ENCODE data around the gene VSIG8. TPM values are rescaled to one million over a fixed set of nuclear protein-coding genes. Genes with fewer than 3 reads are reported as not detected.
A peak's percentile ranks its signal among the peaks of the same experiment; 100 is the strongest.

The VSIG8 gene
- total RNA-seq, 2 experiments from 2014 or later: not detected

DNA sequence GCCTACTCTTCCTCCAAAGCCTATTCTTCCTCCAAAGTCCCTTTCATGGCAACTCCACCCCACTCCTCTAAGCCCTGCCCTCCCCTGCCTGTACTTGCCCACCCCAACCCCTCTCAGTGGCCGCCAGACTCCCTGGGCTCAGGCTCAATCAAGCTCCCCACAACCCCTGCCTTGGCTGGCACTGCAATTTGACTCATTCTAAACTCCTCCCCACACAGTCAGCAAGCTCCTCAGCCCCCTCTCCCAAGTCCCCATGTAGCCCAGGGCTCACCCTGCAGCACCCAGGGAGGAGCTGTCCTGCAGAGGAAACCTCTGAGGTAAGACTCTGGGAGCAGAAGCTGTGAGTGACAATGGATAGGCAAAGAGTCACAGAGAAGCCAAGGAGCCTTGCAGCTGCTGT lies 3.6 kb upstream of the VSIG8 start:
- no peak for DNase-seq
- no peak overlapping the region for H3K4me3 Mint-ChIP-seq
- ChIA-PET POLR2A (no interaction called here), CTCF (interaction anchor here (1.0 to 1.1 kb wide), 2 partner anchors 12 to 21 kb away, joined by 3 read pairs; no protein-coding TSS in a partner anchor)
- no peaks in the 10 kb centered on the region for H3K27me3 Mint-ChIP-seq
- H3K9me3 Mint-ChIP-seq: no peaks in the 10 kb centered on the region
- H3K4me1 Mint-ChIP-seq: peaks cover 19% of the 10 kb centered on the region
- peak overlapping the region; percentile 70 for H3K27ac Mint-ChIP-seq
- H3K36me3 Mint-ChIP-seq (ENCODE audit: low read depth): no peaks in the 10 kb centered on the region

GRCh38 chr1:159864262-159864661 lies 1.8 kb upstream of the VSIG8 start:
- no peaks in the 10 kb centered on the region for H3K36me3 Mint-ChIP-seq (ENCODE audit: low read depth)
- POLR2A ChIA-PET: no interaction called here
- CTCF ChIA-PET: interaction anchor here (1.9 kb wide), 1 partner anchor 65 kb away, joined by 4 read pairs; no protein-coding TSS in a partner anchor
- H3K27me3 Mint-ChIP-seq: no peaks in the 10 kb centered on the region
- no peak for DNase-seq
- H3K9me3 Mint-ChIP-seq: no peaks in the 10 kb centered on the region
- H3K4me3 Mint-ChIP-seq: no peak overlapping the region
- peaks cover 17% of the 10 kb centered on the region for H3K4me1 Mint-ChIP-seq
- no peak overlapping the region for H3K27ac Mint-ChIP-seq

GRCh38 chr1:159862031-159862430 lies 426 bp downstream of the VSIG8 start:
- no peak for DNase-seq
- H3K9me3 Mint-ChIP-seq: no peaks in the 10 kb centered on the region
- H3K27me3 Mint-ChIP-seq: no peaks in the 10 kb centered on the region
- H3K4me1 Mint-ChIP-seq: peaks cover 11% of the 10 kb centered on the region
- no peaks in the 10 kb centered on the region for H3K36me3 Mint-ChIP-seq (ENCODE audit: low read depth)
- no peak overlapping the region for H3K27ac Mint-ChIP-seq
- ChIA-PET CTCF (interaction anchor here (1.4 to 3.5 kb wide), 2 partner anchors 10 to 32 kb away, joined by 3 to 10 read pairs; no protein-coding TSS in a partner anchor), POLR2A (no interaction called here)
- H3K4me3 Mint-ChIP-seq: no peak overlapping the region

DNA sequence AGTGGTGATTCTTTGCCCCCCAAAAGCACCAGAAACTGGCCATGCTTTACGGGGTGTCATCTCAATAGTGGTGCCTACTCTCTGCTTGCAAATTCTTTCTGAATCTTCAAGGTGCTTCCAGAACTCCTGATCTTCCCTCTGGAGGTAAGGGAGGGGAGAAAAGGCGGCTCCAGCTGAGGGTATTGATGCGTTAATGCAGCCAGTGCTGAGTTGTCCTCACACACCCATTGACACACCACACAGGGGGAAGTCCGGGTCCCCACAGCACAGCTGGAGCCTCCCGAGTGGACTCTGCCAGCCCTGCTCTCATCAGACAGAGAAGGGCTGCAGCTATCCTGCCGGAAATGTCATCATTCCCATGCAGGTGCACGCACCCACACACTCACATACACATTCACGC lies 1.2 kb downstream of the VSIG8 start:
- Mint-ChIP-seq H3K27ac (no peak overlapping the region), H3K4me1 (peaks cover 3% of the 10 kb centered on the region), H3K36me3 (ENCODE audit: low read depth) (no peaks in the 10 kb centered on the region), H3K27me3 (no peaks in the 10 kb centered on the region), H3K4me3 (no peak overlapping the region), H3K9me3 (no peaks in the 10 kb centered on the region)
- no peak for DNase-seq
- CTCF ChIA-PET: interaction anchor here (3.5 kb wide), 1 partner anchor 10 kb away, joined by 10 read pairs; no protein-coding TSS in a partner anchor
- POLR2A ChIA-PET: no interaction called here

- Mint-ChIP-seq H3K9me3 (no peaks in the 10 kb centered on the region), H3K36me3 (ENCODE audit: low read depth) (no peaks in the 10 kb centered on the region), H3K27me3 (no peaks in the 10 kb centered on the region), H3K27ac (no peak overlapping the region), H3K4me3 (no peak overlapping the region), H3K4me1 (no peaks in the 10 kb centered on the region)
- DNase-seq: no peak
- CTCF ChIA-PET: interaction anchor here (0.9 to 3.5 kb wide), 2 partner anchors 9 to 56 kb away, joined by 3 to 10 read pairs; no protein-coding TSS in a partner anchor
- POLR2A ChIA-PET: no interaction called here
Observed at GRCh38 chr1:159860456-159860855, 2.0 kb downstream of the VSIG8 start.

GRCh38 chr1:159859767-159860322 lies 2.6 kb downstream of the VSIG8 start:
- DNase-seq: no peak
- H3K4me3 Mint-ChIP-seq: no peak overlapping the region
- no peaks in the 10 kb centered on the region for H3K36me3 Mint-ChIP-seq (ENCODE audit: low read depth)
- no peaks in the 10 kb centered on the region for H3K27me3 Mint-ChIP-seq
- CTCF ChIA-PET: interaction anchor here (0.9 to 3.5 kb wide), 2 partner anchors 8 to 56 kb away, joined by 3 to 10 read pairs; no protein-coding TSS in a partner anchor
- no peaks in the 10 kb centered on the region for H3K9me3 Mint-ChIP-seq
- POLR2A ChIA-PET: no interaction called here
- H3K4me1 Mint-ChIP-seq: peaks cover 4% of the 10 kb centered on the region
- no peak overlapping the region for H3K27ac Mint-ChIP-seq

- no peak overlapping the region for H3K4me3 Mint-ChIP-seq
- peaks cover 13% of the 10 kb centered on the region for H3K4me1 Mint-ChIP-seq
- POLR2A ChIA-PET: no interaction called here
- CTCF ChIA-PET: interaction anchor here (0.7 to 1.3 kb wide), 3 partner anchors 25 to 124 kb away, joined by 3 read pairs; no protein-coding TSS in a partner anchor
- H3K36me3 Mint-ChIP-seq (ENCODE audit: low read depth): no peaks in the 10 kb centered on the region
- peaks cover 2% of the 10 kb centered on the region for H3K27me3 Mint-ChIP-seq
- H3K9me3 Mint-ChIP-seq: no peaks in the 10 kb centered on the region
- no peak for DNase-seq
- no peak overlapping the region for H3K27ac Mint-ChIP-seq
Observed at GRCh38 chr1:159857889-159858288, 4.6 kb downstream of the VSIG8 start.

DNA sequence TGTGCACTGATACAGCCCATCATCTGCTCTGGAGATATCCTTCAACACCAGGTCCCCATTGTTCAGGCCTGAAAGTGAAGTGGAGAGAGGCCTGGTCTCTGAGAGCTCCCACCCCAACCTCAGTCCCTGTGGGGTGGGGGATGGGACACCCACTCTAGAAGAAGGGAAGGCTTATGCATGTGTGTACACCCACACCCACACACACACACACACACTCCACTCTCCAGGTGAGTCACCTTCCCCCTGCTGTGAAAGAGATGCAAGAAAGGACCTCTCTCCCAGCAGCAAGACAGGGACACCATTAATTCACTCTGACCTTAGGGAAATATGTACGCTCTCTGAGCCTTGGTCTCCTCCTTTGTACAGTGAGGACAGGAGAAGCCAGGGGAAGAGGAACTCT lies 5.9 kb downstream of the VSIG8 start:
- Mint-ChIP-seq H3K9me3 (no peaks in the 10 kb centered on the region), H3K27me3 (peaks cover 3% of the 10 kb centered on the region), H3K4me1 (peaks cover 15% of the 10 kb centered on the region), H3K27ac (peak overlapping the region; percentile 10), H3K36me3 (ENCODE audit: low read depth) (no peaks in the 10 kb centered on the region), H3K4me3 (no peak overlapping the region)
- POLR2A ChIA-PET: no interaction called here
- no peak for DNase-seq
- CTCF ChIA-PET: interaction anchor here (1.3 to 1.5 kb wide), 2 partner anchors 19 to 76 kb away, joined by 3 to 5 read pairs; partner anchors contain the start of gene DUSP23

DNA sequence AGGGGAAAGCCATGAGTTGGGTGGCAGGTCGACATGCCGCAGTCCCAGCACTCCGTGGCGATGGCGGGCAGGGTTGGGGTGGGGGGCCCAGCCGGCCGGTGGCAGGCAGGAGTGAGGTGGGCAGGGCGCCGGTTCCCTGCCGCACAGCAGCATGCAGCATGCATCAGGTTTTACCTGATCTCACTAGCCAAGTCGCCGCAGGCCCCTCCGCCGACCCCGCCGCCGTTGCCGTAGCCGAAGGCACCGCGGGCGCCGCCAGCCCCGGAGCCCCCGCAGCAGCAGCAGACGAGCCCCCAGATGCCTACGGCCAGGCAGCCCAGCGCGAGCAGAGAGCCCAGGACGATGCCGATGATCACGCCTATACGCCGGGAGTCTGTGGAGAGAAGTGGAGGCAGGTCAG lies 6.7 kb downstream of the VSIG8 start:
- H3K9me3 Mint-ChIP-seq: no peaks in the 10 kb centered on the region
- CTCF ChIA-PET: no interaction called here
- no peak overlapping the region for H3K4me3 Mint-ChIP-seq
- no peak for DNase-seq
- H3K27ac Mint-ChIP-seq: no peak overlapping the region
- peaks cover 15% of the 10 kb centered on the region for H3K4me1 Mint-ChIP-seq
- H3K36me3 Mint-ChIP-seq (ENCODE audit: low read depth): no peaks in the 10 kb centered on the region
- peaks cover 4% of the 10 kb centered on the region for H3K27me3 Mint-ChIP-seq
- POLR2A ChIA-PET: no interaction called here

DNA sequence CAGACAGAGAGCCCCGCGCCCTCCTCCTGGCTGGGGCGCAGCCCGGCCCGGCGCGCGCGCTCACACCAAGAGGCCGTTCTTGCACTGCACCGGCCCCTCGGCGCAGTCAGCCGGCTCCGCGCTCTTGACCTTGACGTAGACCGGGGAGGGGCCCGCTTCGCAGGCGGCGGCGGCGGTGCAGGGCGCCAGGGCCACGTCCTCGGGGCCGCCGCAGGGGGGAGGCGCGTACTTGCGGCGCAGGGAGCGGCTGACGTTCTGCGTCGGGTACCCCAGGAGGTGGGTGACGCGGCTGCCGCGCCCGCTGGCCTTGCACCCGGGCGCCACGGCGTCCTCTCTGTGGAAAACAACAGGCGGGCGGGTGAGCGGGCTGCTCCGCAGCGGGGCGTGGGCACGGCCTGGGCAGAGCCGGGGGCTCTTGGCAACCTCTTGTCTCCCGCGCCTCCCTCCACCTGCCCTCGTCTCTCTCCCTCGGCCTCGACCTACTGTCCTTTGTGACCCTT lies 7.7 kb downstream of the VSIG8 start:
- peak overlapping the region; percentile 71 for H3K4me3 Mint-ChIP-seq
- peak; percentile 73 for DNase-seq
- H3K36me3 Mint-ChIP-seq (ENCODE audit: low read depth): no peaks in the 10 kb centered on the region
- H3K4me1 Mint-ChIP-seq: peaks cover 18% of the 10 kb centered on the region
- no peaks in the 10 kb centered on the region for H3K9me3 Mint-ChIP-seq
- POLR2A ChIA-PET: no interaction called here
- peak overlapping the region; percentile 78 for H3K27ac Mint-ChIP-seq
- peaks cover 4% of the 10 kb centered on the region for H3K27me3 Mint-ChIP-seq
- CTCF ChIA-PET: interaction anchor here (1.5 to 1.9 kb wide), 2 partner anchors 11 to 24 kb away, joined by 3 to 7 read pairs; no protein-coding TSS in a partner anchor

DNA sequence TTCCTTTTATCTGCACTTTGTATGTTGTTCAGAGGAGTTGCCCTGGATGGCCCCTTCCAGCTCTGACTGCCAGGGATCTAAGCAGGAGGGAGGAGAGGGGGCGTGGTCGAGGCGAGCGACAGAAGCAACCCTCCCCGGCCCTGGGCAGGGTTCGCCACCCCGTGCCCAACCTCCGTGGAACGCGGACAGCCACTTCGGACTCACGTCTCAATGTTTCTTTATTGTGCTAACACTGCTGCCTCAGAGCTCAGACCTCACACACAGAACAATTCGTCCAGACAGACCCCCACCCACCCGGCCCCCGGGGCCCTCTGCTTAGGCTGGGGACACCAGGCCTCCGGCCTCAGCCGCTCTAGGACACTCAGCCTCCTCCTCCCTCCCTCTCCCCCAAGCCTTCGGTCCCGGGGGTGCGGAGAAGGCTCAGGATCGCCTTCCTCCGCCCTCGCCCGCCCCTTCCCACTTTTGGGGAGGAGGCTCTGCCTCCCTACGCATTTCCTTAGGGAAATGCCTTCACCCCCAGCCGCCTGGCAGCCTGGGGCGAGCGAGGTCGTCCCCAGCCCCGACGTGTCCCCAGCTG lies 8.3 kb downstream of the VSIG8 start:
- no peak for DNase-seq
- Mint-ChIP-seq H3K36me3 (ENCODE audit: low read depth) (no peaks in the 10 kb centered on the region), H3K9me3 (no peaks in the 10 kb centered on the region), H3K27ac (peak overlapping the region; percentile 83), H3K27me3 (peaks cover 4% of the 10 kb centered on the region), H3K4me3 (peak overlapping the region; percentile 64), H3K4me1 (peaks cover 20% of the 10 kb centered on the region)
- ChIA-PET POLR2A (interaction anchor here (0.7 kb wide), 1 partner anchor 50 kb away, joined by 3 read pairs; no protein-coding TSS in a partner anchor), CTCF (interaction anchor here (1.5 to 1.9 kb wide), 3 partner anchors 12 to 24 kb away, joined by 3 to 7 read pairs (median 4); no protein-coding TSS in a partner anchor)

DNA sequence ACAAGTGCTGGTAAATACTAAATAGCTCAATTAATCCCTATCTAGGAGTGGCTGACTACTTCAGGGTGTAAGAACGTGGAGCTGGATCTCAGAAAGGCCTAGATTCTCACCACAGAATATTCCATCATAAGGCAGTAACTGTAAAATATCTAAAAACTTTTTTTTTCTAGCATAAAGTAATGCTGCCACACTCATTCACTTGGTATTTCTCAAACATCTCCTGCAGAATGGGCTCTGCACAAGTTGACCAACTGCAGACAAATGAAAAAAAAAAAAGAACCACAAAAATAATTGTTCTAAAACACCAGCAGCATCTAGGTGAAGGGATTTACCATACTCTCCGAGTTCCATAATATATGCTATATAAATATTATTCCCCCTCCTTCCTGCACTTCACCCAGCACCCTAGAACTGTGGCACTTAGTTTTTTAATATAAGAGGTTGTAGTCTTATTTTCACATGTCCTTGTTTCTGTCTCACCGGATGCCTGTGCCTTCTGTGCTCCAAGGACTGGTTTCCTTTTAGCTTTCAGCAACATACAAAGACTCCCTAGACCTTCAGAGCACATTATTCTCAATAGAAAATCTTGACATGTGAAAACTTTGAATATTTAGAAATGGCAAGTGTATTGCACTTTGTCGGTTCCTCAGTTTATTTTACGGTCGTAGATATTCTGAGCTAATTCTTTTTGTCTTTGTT lies 8.9 kb downstream of the VSIG8 start:
- DNase-seq: peak; percentile 15
- Mint-ChIP-seq H3K4me1 (peaks cover 20% of the 10 kb centered on the region), H3K27me3 (peaks cover 4% of the 10 kb centered on the region), H3K36me3 (ENCODE audit: low read depth) (no peaks in the 10 kb centered on the region), H3K9me3 (no peaks in the 10 kb centered on the region), H3K27ac (no peak overlapping the region), H3K4me3 (peak overlapping the region; percentile 64)
- POLR2A ChIA-PET: interaction anchor here (0.7 kb wide), 1 partner anchor 49 kb away, joined by 3 read pairs; no protein-coding TSS in a partner anchor
- CTCF ChIA-PET: interaction anchor here (0.9 to 1.9 kb wide), 5 partner anchors 10 to 51 kb away, joined by 3 to 7 read pairs (median 3); partner anchors contain the start of gene FCRL6

All from activated CD4-positive, alpha-beta T cell treated with anti-CD3 and anti-CD28 coated beads, Interleukin-2, amount 10 ng/mL, durations not matched to agents 7 days and 5 days (primary cell).